K562 (cell line): ENCODE results near the gene FPR1. TPM values are rescaled to one million over a fixed set of nuclear protein-coding genes. Genes with fewer than 3 reads are reported as not detected.

ENCODE experiments used
- HCFC1 ChIP-seq: IDR thresholded peaks from 2 replicates; pipeline ENCODE4 v1.6.1; 2012; ENCODE audit warnings: low read depth, low read length, improper control_type of control experiment
- NBN ChIP-seq: fragments of 450-650 bp; IDR thresholded peaks from 2 replicates; pipeline ENCODE4 v1.6.1; 2016; ENCODE audit warnings: low read depth, mild to moderate bottlenecking
- NR2C2 ChIP-seq, 2 experiments: fragments of 200-800 bp in 1 of 2; sonication (Bioruptor generic) in 1 of 2; sonication (generic) in 1 of 2; formaldehyde crosslinking in 1 of 2; IDR thresholded peaks; 2 replicates each; pipeline versions ENCODE4 v1.6.1 to v1.8.0; 2016 to 2022; ENCODE audit warnings: mild to moderate bottlenecking in 1 of 2, missing compliant biosample characterization in 1 of 2, missing genetic modification characterization in 1 of 2, missing genetic modification reagents in 1 of 2
- SMARCA4 ChIP-seq: fragments of 450-650 bp; IDR thresholded peaks from 2 replicates; pipeline ENCODE4 v1.6.1; 2016
- THRAP3 ChIP-seq: fragments of 450-650 bp; IDR thresholded peaks from 2 replicates; pipeline ENCODE4 v1.6.1; 2016; ENCODE audit warnings: mild to moderate bottlenecking, inconsistent platforms, borderline replicate concordance
- ZBTB8A ChIP-seq: fragments of 450-650 bp; IDR thresholded peaks from 2 replicates; pipeline ENCODE4 v1.6.1; 2018; ENCODE audit warnings: mild to moderate bottlenecking, moderate library complexity; ENCODE audit not compliant: partially characterized antibody
- ZC3H4 ChIP-seq: sonication (generic); formaldehyde crosslinking; IDR thresholded peaks from 2 replicates; pipeline ENCODE4 v1.9.0; 2021; ENCODE audit warnings: missing genetic modification reagents, borderline replicate concordance
- polyA plus RNA-seq, 8 experiments: library from polyadenylated mRNA; depleted of rRNA in 4 of 8; stranded (reverse) in 5 of 8; unstranded in 3 of 8; fragments of >200 nt; fragmentation: Nextera tagmentation in 2 of 8; fragmentation: Illumina TruSeq in 1 of 8; extraction: Ambion mirVana in 2 of 8; extraction: Trizol in 1 of 8; gene quantifications; 2 replicates each; pipeline versions ENCODE4 v1.2.1 to v1.2.3, GENCODE V29; 2011 to 2014; ENCODE audit warnings: inconsistent platforms in 1 of 8, missing spikeins in 1 of 8
- total RNA-seq, 7 experiments: library from RNA; depleted of rRNA in 6 of 7; stranded (reverse); fragments of >200 nt in 6 of 7; fragmentation: Illumina TruSeq in 2 of 7; extraction: Trizol in 2 of 7; gene quantifications; 2 replicates each; pipeline versions ENCODE4 v1.2.1 to v1.2.3, GENCODE V29; 2011 to 2021; ENCODE audit warnings: low replicate concordance in 1 of 7
- TF ChIP-seq, protein P1 (sequence below): sonication (generic); formaldehyde crosslinking; IDR thresholded peaks from 2 replicates; pipeline ENCODE4 v1.8.0; 2023; ENCODE audit warnings: mild to moderate bottlenecking, missing genetic modification reagents
- TF ChIP-seq, protein P2 (sequence below): fragments of 200-600 bp; sonication (generic); IDR thresholded peaks from one replicate; pipeline ENCODE4 v1.6.1; 2012; ENCODE audit warnings: mild to moderate bottlenecking, low read depth, low read length, inconsistent platforms

FPR1 gene
- total and polyA plus RNA-seq, 9 of the 15 experiments (the other 6 are each of a cell fraction or from before 2014, with no cell fraction given), result 0.06 to 0.25 (median 0.14) TPM; not detected in 4

DNA sequence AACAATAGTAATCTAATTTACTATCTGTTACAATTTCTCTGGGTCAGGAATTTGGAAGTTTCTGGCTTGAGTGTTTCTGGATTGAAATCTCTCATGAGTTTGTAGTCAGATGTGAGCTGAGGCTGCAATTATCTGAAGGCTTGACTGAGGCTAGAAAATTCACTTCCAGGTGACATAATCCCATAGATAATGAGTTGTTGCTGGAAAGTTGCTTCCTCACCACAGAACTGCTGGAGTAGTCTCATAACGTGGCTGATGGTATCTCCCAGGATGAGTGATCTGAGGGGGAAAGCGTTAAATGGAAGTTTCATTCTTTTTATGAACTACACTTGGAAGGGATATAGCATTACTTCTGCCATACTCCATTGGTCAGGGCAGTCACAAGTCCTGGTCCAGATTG, 28.0 kb upstream of the FPR1 start (continued):
- TF ChIP-seq, protein P1, sequence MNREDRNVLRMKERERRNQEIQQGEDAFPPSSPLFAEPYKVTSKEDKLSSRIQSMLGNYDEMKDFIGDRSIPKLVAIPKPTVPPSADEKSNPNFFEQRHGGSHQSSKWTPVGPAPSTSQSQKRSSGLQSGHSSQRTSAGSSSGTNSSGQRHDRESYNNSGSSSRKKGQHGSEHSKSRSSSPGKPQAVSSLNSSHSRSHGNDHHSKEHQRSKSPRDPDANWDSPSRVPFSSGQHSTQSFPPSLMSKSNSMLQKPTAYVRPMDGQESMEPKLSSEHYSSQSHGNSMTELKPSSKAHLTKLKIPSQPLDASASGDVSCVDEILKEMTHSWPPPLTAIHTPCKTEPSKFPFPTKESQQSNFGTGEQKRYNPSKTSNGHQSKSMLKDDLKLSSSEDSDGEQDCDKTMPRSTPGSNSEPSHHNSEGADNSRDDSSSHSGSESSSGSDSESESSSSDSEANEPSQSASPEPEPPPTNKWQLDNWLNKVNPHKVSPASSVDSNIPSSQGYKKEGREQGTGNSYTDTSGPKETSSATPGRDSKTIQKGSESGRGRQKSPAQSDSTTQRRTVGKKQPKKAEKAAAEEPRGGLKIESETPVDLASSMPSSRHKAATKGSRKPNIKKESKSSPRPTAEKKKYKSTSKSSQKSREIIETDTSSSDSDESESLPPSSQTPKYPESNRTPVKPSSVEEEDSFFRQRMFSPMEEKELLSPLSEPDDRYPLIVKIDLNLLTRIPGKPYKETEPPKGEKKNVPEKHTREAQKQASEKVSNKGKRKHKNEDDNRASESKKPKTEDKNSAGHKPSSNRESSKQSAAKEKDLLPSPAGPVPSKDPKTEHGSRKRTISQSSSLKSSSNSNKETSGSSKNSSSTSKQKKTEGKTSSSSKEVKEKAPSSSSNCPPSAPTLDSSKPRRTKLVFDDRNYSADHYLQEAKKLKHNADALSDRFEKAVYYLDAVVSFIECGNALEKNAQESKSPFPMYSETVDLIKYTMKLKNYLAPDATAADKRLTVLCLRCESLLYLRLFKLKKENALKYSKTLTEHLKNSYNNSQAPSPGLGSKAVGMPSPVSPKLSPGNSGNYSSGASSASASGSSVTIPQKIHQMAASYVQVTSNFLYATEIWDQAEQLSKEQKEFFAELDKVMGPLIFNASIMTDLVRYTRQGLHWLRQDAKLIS (CRISPR knock-in tag), result no peak
- no peak for TF ChIP-seq ZC3H4 (CRISPR knock-in tag)
- peak; percentile 28; the same call in 1 of the 2 replicates for TF ChIP-seq SMARCA4
- TF ChIP-seq, protein P2, sequence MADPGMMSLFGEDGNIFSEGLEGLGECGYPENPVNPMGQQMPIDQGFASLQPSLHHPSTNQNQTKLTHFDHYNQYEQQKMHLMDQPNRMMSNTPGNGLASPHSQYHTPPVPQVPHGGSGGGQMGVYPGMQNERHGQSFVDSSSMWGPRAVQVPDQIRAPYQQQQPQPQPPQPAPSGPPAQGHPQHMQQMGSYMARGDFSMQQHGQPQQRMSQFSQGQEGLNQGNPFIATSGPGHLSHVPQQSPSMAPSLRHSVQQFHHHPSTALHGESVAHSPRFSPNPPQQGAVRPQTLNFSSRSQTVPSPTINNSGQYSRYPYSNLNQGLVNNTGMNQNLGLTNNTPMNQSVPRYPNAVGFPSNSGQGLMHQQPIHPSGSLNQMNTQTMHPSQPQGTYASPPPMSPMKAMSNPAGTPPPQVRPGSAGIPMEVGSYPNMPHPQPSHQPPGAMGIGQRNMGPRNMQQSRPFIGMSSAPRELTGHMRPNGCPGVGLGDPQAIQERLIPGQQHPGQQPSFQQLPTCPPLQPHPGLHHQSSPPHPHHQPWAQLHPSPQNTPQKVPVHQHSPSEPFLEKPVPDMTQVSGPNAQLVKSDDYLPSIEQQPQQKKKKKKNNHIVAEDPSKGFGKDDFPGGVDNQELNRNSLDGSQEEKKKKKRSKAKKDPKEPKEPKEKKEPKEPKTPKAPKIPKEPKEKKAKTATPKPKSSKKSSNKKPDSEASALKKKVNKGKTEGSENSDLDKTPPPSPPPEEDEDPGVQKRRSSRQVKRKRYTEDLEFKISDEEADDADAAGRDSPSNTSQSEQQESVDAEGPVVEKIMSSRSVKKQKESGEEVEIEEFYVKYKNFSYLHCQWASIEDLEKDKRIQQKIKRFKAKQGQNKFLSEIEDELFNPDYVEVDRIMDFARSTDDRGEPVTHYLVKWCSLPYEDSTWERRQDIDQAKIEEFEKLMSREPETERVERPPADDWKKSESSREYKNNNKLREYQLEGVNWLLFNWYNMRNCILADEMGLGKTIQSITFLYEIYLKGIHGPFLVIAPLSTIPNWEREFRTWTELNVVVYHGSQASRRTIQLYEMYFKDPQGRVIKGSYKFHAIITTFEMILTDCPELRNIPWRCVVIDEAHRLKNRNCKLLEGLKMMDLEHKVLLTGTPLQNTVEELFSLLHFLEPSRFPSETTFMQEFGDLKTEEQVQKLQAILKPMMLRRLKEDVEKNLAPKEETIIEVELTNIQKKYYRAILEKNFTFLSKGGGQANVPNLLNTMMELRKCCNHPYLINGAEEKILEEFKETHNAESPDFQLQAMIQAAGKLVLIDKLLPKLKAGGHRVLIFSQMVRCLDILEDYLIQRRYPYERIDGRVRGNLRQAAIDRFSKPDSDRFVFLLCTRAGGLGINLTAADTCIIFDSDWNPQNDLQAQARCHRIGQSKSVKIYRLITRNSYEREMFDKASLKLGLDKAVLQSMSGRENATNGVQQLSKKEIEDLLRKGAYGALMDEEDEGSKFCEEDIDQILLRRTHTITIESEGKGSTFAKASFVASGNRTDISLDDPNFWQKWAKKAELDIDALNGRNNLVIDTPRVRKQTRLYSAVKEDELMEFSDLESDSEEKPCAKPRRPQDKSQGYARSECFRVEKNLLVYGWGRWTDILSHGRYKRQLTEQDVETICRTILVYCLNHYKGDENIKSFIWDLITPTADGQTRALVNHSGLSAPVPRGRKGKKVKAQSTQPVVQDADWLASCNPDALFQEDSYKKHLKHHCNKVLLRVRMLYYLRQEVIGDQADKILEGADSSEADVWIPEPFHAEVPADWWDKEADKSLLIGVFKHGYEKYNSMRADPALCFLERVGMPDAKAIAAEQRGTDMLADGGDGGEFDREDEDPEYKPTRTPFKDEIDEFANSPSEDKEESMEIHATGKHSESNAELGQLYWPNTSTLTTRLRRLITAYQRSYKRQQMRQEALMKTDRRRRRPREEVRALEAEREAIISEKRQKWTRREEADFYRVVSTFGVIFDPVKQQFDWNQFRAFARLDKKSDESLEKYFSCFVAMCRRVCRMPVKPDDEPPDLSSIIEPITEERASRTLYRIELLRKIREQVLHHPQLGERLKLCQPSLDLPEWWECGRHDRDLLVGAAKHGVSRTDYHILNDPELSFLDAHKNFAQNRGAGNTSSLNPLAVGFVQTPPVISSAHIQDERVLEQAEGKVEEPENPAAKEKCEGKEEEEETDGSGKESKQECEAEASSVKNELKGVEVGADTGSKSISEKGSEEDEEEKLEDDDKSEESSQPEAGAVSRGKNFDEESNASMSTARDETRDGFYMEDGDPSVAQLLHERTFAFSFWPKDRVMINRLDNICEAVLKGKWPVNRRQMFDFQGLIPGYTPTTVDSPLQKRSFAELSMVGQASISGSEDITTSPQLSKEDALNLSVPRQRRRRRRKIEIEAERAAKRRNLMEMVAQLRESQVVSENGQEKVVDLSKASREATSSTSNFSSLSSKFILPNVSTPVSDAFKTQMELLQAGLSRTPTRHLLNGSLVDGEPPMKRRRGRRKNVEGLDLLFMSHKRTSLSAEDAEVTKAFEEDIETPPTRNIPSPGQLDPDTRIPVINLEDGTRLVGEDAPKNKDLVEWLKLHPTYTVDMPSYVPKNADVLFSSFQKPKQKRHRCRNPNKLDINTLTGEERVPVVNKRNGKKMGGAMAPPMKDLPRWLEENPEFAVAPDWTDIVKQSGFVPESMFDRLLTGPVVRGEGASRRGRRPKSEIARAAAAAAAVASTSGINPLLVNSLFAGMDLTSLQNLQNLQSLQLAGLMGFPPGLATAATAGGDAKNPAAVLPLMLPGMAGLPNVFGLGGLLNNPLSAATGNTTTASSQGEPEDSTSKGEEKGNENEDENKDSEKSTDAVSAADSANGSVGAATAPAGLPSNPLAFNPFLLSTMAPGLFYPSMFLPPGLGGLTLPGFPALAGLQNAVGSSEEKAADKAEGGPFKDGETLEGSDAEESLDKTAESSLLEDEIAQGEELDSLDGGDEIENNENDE, result no peak
- no peak for TF ChIP-seq HCFC1
- no peak for TF ChIP-seq ZBTB8A
- TF ChIP-seq NBN, result no peak
- no peak for TF ChIP-seq THRAP3
- no peak for TF ChIP-seq NR2C2 (CRISPR knock-in tag; IDR thresholded peaks at IDR 0.05)
- 0 out of 2 replicates have a peak, but pooled peaks have one; percentile 23 for TF ChIP-seq NR2C2 (tag; IDR thresholded peaks at IDR 0.05)
